LNCAP (cell line): ENCODE results near the gene GSTT2.

ENCODE experiments used
- CTCF ChIP-seq: fragments of 450-650 bp; IDR thresholded peaks from 2 replicates; pipeline ENCODE4 v1.5.1; 2017; ENCODE audit warnings: mild to moderate bottlenecking

GSTT2 gene

DNA sequence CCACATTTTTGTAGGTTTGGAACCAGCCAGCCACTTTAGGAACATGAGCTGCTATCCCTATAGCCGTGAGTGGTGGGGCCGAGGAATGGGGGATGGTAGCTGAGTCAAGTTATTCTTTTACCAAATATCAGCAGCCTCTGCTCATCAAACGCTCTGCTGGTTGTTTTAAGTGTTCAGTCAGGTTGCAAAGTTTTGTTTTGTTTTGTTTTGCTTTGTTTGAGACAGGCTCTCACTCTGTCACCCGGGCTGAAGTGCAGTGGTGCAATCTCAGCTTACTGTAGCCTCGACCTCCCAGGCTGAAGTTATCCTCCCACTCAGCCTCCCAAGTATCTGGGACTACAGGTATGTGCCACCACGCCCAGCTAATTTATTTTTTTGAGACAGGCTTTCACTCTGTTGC is 45.5 kb downstream of the GSTT2 start:
- no peak for TF ChIP-seq CTCF

DNA sequence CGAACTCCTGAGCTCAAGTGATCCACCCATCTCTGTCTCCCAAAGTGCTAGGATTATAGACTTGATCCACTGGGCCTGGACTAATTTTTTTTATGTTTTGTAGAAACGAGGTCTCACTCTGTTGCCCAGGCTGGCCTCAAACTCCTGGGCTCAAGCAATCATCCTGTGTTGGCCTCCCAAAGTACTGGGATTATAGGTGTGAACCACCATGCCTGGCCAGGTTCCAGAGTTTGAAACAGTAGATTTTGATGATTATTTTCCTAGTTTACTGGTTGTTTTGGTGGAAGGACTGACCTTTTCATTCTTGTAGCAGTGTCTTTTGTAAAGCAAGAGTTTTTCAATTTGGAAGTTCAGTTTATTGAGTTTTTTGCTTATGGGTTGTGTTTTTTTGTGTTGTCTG is 46.1 kb downstream of the GSTT2 start:
- no peak for TF ChIP-seq CTCF

DNA sequence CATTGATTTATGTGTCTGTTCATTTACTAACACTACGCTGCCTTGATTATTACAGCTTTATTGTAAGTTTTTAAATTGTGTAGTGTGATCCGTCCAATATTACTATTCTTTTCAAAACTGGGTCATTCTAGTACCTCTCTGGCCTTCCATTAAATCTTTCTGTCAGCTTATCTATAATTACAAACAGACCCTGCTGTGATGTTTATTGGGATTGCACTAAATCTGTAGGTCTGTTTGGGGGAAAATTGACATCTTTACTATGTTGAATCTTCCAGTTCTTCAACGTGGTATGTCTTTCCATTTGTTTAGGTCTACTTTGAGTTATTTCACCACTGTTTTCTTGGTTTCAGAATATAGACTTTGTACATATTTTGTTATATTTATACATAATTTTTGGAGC is 46.8 kb downstream of the GSTT2 start:
- TF ChIP-seq CTCF: no peak

GRCh38 chr22:24027389-24027975 is 47.5 kb downstream of the GSTT2 start:
- no peak for TF ChIP-seq CTCF

- no peak for TF ChIP-seq CTCF
Measured at GRCh38 chr22:24027991-24028390, 48.1 kb downstream of the GSTT2 start.

GRCh38 chr22:24028533-24028932 is 48.6 kb downstream of the GSTT2 start:
- TF ChIP-seq CTCF: no peak

DNA sequence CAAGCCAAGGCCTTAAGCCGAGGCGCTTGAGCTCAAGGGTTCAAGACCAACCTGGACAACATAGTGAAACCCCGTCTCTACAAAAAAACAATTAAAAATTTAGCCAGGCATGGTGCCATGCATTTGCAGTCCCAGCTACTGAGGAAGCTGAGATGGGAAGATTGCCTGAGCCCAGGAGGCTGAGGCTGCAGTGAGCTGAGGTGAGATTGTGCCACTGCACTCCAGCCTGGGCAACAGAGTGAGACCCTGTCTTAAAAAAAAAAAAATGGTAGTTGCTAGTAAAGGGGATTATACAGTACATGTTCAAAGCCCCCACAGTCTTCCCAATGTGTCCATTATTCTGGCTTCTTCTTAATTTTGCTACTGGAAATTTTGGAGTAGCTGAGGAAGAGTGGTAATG is 49.4 kb downstream of the GSTT2 start:
- no peak for TF ChIP-seq CTCF

GRCh38 chr22:24030186-24030702 is 50.3 kb downstream of the GSTT2 start:
- TF ChIP-seq CTCF: no peak
